IPS-18c (cell line): ENCODE measurements around the gene C2orf69.
A peak's percentile ranks its signal among the peaks of the same experiment; 100 is the strongest.

Experiments
- H3K4me3 ChIP-seq: 2 replicates; pipeline ENCODE4 v1.7.0; 2013; ENCODE audit warnings: low read depth, mild to moderate bottlenecking, low read length, moderate library complexity; ENCODE audit not compliant: insufficient read depth
- H3K9me3 ChIP-seq: one replicate; pipeline ENCODE4 v1.6.1; 2013; ENCODE audit warnings: mild to moderate bottlenecking, low read length, moderate library complexity; ENCODE audit not compliant: control insufficient read depth, insufficient read depth

The C2orf69 gene

GRCh38 chr2:199911052-199911876 is at the start of gene C2orf69:
Gene C2orf69, plus strand, starts transcription at chr2:199911293. Its CDS starts 146 bp downstream, at chr2:199911439.
- Histone ChIP-seq H3K4me3 (peak within 1 kb of the TSS; percentile 87), H3K9me3 (peaks cover 3% of the 10 kb centered on the region)

GRCh38 chr2:199862788-199863187 is 48.3 kb upstream of the C2orf69 start:
- Histone ChIP-seq H3K4me3 (no peak overlapping the region), H3K9me3 (no peaks in the 10 kb centered on the region)

GRCh38 chr2:199865905-199866304 is 45.2 kb upstream of the C2orf69 start:
- Histone ChIP-seq H3K4me3 (no peak overlapping the region), H3K9me3 (no peaks in the 10 kb centered on the region)

- no peak overlapping the region for H3K4me3 ChIP-seq
- no peaks in the 10 kb centered on the region for H3K9me3 ChIP-seq
Measured at GRCh38 chr2:199868431-199869226, 42.5 kb upstream of the C2orf69 start.

- Histone ChIP-seq H3K4me3 (no peak overlapping the region), H3K9me3 (no peaks in the 10 kb centered on the region)
Measured at GRCh38 chr2:199869227-199869541, 41.9 kb upstream of the C2orf69 start.

- H3K4me3 ChIP-seq = no peak overlapping the region
- H3K9me3 ChIP-seq = no peaks in the 10 kb centered on the region
Measured at GRCh38 chr2:199869653-199870052, 41.4 kb upstream of the C2orf69 start.

DNA sequence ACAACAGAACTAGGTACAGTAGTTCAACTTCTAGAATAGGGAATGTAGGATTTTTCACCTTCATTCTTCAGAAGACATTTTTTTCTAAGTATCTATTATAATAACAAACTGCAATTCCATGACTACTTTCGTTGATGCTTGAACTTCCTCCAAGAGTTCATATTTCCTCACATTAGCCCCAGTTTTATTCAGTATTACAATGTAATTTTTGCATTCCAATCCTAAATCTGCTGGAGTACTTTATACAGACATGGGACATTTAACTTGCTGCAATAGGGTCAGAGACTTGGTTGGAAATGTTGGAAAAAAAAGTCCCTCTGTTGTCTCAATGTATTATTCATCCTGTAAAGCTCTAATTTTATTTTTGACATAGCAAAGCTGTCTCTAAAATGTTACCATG is 40.5 kb upstream of the C2orf69 start:
- no peak overlapping the region for H3K4me3 ChIP-seq
- no peaks in the 10 kb centered on the region for H3K9me3 ChIP-seq

- no peak overlapping the region for H3K4me3 ChIP-seq
Measured at GRCh38 chr2:199874209-199874608, 36.9 kb upstream of the C2orf69 start.

DNA sequence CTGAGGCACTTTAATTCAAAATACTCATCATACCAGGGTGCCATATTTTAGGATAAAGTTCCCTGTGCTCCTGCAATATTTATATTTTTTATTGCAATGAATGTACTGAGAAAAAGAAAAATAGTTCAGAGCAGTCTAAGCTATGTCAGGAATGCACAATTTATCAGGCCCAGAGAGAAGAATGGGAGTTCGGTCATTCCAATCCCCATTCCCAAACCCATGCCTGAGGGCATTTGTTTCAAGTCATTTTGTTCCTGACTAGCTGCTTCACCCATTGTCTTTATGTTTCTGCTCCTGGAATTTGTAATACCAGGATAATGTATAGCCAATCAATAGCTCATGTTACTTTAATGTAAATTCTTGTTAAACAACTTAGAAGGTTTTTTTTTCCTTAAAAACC is 35.7 kb upstream of the C2orf69 start:
- H3K4me3 ChIP-seq = no peak overlapping the region
- H3K9me3 ChIP-seq = peaks cover 2% of the 10 kb centered on the region

More at GRCh38 chr2:199874209-199874608, 36.9 kb upstream of the C2orf69 start:
- H3K9me3 ChIP-seq = peaks cover 2% of the 10 kb centered on the region

- no peak overlapping the region for H3K4me3 ChIP-seq
Measured at GRCh38 chr2:199882667-199883066, 28.4 kb upstream of the C2orf69 start.

GRCh38 chr2:199883474-199884212 is 27.4 kb upstream of the C2orf69 start:
- no peak overlapping the region for H3K4me3 ChIP-seq
- H3K9me3 ChIP-seq = no peaks in the 10 kb centered on the region

More at GRCh38 chr2:199882667-199883066, 28.4 kb upstream of the C2orf69 start:
- no peaks in the 10 kb centered on the region for H3K9me3 ChIP-seq

DNA sequence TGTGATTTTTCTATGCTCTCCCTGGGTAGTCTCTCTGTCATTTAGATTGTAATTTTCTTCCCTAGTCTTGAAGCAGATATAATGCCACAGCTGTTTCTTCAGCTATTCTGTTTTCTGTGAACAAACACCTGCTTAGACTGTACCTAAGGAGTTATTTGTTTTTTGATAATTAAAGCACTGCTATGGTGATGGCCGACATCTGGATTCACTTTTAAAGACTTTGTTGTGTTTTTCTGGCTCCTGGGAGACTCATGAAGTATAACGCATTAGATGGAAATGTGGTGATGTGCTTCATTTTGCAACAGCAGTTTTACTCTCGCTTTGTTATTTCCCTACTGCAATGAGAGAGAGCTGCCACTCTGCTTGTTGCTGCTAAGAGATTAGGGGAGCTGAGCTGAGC is 15.7 kb upstream of the C2orf69 start:
- no peaks in the 10 kb centered on the region for H3K9me3 ChIP-seq
- H3K4me3 ChIP-seq = no peak overlapping the region

DNA sequence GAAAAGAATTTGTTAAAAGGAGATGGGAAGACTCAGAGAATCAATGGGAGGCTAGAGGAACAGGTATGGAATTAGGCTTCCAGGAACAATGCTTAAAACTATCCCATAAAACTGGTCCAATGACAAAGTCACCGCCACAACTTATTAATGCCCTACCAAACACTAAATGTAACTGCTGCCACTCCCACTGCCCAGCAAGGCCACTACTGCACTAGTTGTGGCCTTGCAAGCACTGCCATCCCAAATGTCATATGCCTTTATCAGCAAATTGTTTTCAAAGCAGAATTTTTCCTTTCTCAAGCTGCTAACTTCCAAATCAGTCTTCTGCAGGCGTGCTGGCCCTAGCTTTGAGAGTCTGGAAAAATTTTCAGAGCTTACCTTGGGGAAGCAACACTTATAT is 14.5 kb upstream of the C2orf69 start:
- no peaks in the 10 kb centered on the region for H3K9me3 ChIP-seq
- no peak overlapping the region for H3K4me3 ChIP-seq

DNA sequence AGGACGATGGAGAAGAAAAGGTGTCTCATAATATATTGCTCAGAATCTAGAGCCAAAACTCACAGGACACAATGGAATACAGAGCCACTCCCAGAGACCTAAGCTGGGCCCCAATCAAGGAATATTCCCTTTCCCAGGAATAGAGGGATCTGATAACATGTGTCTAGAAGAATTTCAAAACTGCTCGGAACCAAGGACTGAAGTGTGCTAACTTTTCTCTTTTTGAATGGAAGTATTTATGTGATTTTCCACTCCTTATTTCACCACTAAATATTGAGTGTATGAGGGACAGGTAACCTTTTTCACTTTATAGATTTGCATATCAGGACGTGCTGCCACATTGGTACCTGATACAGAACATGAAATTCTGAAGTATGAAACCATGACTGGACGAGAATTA is 9.2 kb upstream of the C2orf69 start:
- Histone ChIP-seq H3K9me3 (no peaks in the 10 kb centered on the region), H3K4me3 (no peak overlapping the region)

- Histone ChIP-seq H3K4me3 (no peak overlapping the region), H3K9me3 (no peaks in the 10 kb centered on the region)
Measured at GRCh38 chr2:199902486-199903110, 8.5 kb upstream of the C2orf69 start.

DNA sequence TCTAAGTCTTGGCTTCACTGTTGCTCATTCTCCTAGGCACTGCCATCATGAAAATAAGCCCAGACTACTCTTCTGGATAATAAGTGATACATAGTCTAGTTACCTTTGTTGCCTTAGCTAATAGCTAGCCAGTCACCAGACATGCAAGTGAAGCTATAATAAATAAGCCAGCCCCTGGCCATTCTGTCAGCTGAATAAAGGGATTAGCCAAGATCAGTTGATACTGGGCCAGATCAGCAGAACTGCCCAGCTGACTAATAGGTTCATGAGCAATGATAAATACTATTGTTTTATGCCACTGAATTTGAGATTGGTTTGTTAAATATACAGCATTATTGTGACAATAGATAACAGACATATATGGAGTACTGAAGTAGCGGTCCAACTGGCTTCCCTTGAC is 8.0 kb upstream of the C2orf69 start:
- Histone ChIP-seq H3K4me3 (no peak overlapping the region), H3K9me3 (no peaks in the 10 kb centered on the region)

DNA sequence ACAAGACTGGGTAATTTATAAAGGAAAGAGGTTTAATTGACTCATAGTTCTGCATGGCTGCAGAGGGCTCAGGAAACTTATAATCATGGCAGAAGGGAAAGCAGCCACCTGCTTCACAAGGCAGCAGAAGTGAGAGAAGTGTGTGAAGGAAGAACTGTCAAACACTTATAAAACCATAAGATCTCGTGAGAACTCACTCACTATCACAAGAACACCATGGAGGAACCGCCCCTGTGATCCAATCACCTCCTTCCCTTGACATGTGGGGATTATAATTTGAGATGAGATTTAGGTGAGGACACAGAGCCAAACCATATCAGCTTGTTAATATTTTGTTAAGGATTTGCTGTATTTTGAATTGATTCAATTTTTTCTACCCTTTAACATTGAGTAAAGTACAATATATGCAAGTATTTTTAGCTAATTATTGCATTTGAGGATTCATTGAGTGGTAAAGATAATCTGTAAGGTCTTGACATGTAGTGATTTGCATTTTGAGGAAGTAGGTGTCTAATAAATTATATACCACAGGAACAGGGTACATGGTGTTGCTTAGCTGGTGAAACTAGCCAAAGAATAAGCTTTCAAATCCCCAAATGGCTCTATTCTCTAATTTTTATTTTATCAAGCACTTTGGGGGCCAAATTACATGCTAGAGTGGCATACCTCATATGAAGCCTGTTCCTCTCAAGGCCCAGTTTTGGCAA is 3.9 kb upstream of the C2orf69 start:
- H3K4me3 ChIP-seq = no peak overlapping the region
- H3K9me3 ChIP-seq = no peaks in the 10 kb centered on the region
